Right cardiac atrium (tissue), 5 donors: ENCODE measurements around the gene CERS3. TPM values are rescaled to one million over a fixed set of nuclear protein-coding genes. Genes with fewer than 3 reads are reported as not detected.
A peak's percentile ranks its signal among the peaks of the same experiment; 100 is the strongest.

Experiments
- ATAC-seq, 2 donors: fragments of 200-7000 bp; cut with Tn5 transposase; one replicate each; pipeline versions ENCODE4 v1.8.0 to v1.9.1; 2020; ENCODE audit warnings: moderate library complexity in 2 of 2, mild to moderate bottlenecking in 1 of 2
- DNase-seq, 3 donors: peaks; one replicate each; pipeline ENCODE4 v3.0.0-alpha.2; 2020
- H3K27ac ChIP-seq: one replicate; pipeline ENCODE4 v1.5.1; 2013; ENCODE audit warnings: mild to moderate bottlenecking, low read length, control low read depth, moderate library complexity
- H3K27me3 ChIP-seq: one replicate; pipeline ENCODE4 v1.6.1; 2013; ENCODE audit not compliant: control insufficient read depth, insufficient read depth
- H3K4me1 ChIP-seq: one replicate; pipeline ENCODE4 v1.6.1; 2013; ENCODE audit warnings: low read length; ENCODE audit not compliant: control insufficient read depth, insufficient read depth
- H3K4me3 ChIP-seq: one replicate; pipeline ENCODE4 v1.5.1; 2013; ENCODE audit warnings: low read length, control low read depth
- H3K9me3 ChIP-seq: one replicate; pipeline ENCODE4 v1.6.1; 2013; ENCODE audit warnings: low read length; ENCODE audit not compliant: control insufficient read depth
- WGBS: extraction: QIAGEN DNeasy Blood & Tissue Kit; methylation state at CpG from one replicate; pipeline ENCODE4 v1.1.7; 2013; 5-methylcytosine and 5-hydroxymethylcytosine counted together
- intact Hi-C, 4 donors: fragments of 100-400 bp; cut with DNase I; formaldehyde crosslinking; loops; one replicate each; pipeline versions ENCODE4 v1.11.0 to v1.14.0; 2022 to 2023
- polyA plus RNA-seq: library from polyadenylated mRNA; stranded (reverse); fragments of 200-250 nt; gene quantifications from one replicate; pipeline ENCODE4 v1.2.3, GENCODE V29; 2013
- total RNA-seq, 4 donors: library from RNA; stranded (reverse); fragmentation: NEBNext Ultra II Directional; extraction: Animal tissue kit (Norgen Biotek cat#: 25700); gene quantifications; one replicate each; pipeline ENCODE4 v1.2.1, GENCODE V29; 2021
- donor health status: healthy with polysubstance abuse.
- donor health status: DM: no; HTN: yes; CAD: no.
- donor health status: DM: no; HTN: no; CAD: no.
- donor health status: DM: no; HTN: yes; CAD: no; lungs with severe emphysema.
- donor health status: DM: yes; HTN: yes; CAD: no.

Gene CERS3
- total and polyA plus RNA-seq, 5 donors: 0.02 to 0.48 (median 0.23) TPM; not detected in 1

GRCh38 chr15:100433304-100433703 lies 95.4 kb downstream of the CERS3 start:
- intact Hi-C loops: no loop called here
- no peak overlapping the region for H3K4me3 ChIP-seq
- ATAC-seq (peak in 1 of 2 donors; percentile 36), DNase-seq (no peak)
- H3K9me3 ChIP-seq: no peaks in the 10 kb centered on the region
- H3K27me3 ChIP-seq: no peaks in the 10 kb centered on the region
- 93% methylated on average over 2 of the region's 2 CpGs for WGBS
- H3K27ac ChIP-seq: no peak overlapping the region
- H3K4me1 ChIP-seq: no peaks in the 10 kb centered on the region

GRCh38 chr15:100430411-100430810 lies 98.3 kb downstream of the CERS3 start:
- no peak overlapping the region for H3K4me3 ChIP-seq
- WGBS: 59% methylated on average over 1 of the region's 1 CpG
- no peaks in the 10 kb centered on the region for H3K9me3 ChIP-seq
- no peak overlapping the region for H3K27ac ChIP-seq
- DNase-seq (no peak), ATAC-seq (no peak)
- intact Hi-C loops: no loop called here
- no peaks in the 10 kb centered on the region for H3K27me3 ChIP-seq
- H3K4me1 ChIP-seq: no peaks in the 10 kb centered on the region

- Histone ChIP-seq H3K27ac (no peak overlapping the region), H3K27me3 (no peaks in the 10 kb centered on the region), H3K9me3 (no peaks in the 10 kb centered on the region), H3K4me1 (no peaks in the 10 kb centered on the region), H3K4me3 (no peak overlapping the region)
- intact Hi-C loops: no loop called here
- DNase-seq (peak in 2 of 3 donors; percentile 40 to 75), ATAC-seq (peak; percentile 61 to 65)
- WGBS: 57% methylated on average over 8 of the region's 8 CpGs
These were observed 99.5 kb downstream of the CERS3 start for GRCh38 chr15:100429116-100429728.

- Histone ChIP-seq H3K9me3 (no peaks in the 10 kb centered on the region), H3K27ac (no peak overlapping the region)
- WGBS: 56% methylated on average over 10 of the region's 10 CpGs
These were observed 101.8 kb downstream of the CERS3 start for GRCh38 chr15:100426937-100427336.

GRCh38 chr15:100405179-100405578 lies 123.6 kb downstream of the CERS3 start:
- no peak overlapping the region for H3K4me3 ChIP-seq
- intact Hi-C loops: no loop called here
- ATAC-seq (no peak), DNase-seq (no peak)
- H3K9me3 ChIP-seq: no peaks in the 10 kb centered on the region
- no peaks in the 10 kb centered on the region for H3K4me1 ChIP-seq
- WGBS: 92% methylated on average over 1 of the region's 1 CpG
- no peak overlapping the region for H3K27ac ChIP-seq
- no peaks in the 10 kb centered on the region for H3K27me3 ChIP-seq

More at GRCh38 chr15:100426937-100427336, 101.8 kb downstream of the CERS3 start:
- H3K4me3 ChIP-seq: no peak overlapping the region
- ATAC-seq: peak; percentile 39 to 84
- DNase-seq: peak; percentile 19 to 80 (median 61)
- H3K27me3 ChIP-seq: no peaks in the 10 kb centered on the region
- intact Hi-C loops: no loop called here
- no peaks in the 10 kb centered on the region for H3K4me1 ChIP-seq

- Histone ChIP-seq H3K27me3 (no peaks in the 10 kb centered on the region), H3K27ac (no peak overlapping the region), H3K4me3 (no peak overlapping the region), H3K9me3 (no peaks in the 10 kb centered on the region), H3K4me1 (no peaks in the 10 kb centered on the region)
- intact Hi-C loops: no loop called here
- 78% methylated on average over 6 of the region's 6 CpGs for WGBS
- no peak for DNase-seq
- ATAC-seq: no peak
These were observed 127.8 kb downstream of the CERS3 start for GRCh38 chr15:100400996-100401395.

- H3K4me1 ChIP-seq: no peaks in the 10 kb centered on the region
- no peaks in the 10 kb centered on the region for H3K9me3 ChIP-seq
- H3K27ac ChIP-seq: no peak overlapping the region
- intact Hi-C loops: no loop called here
- H3K27me3 ChIP-seq: no peaks in the 10 kb centered on the region
- 53% methylated on average over 4 of the region's 4 CpGs for WGBS
- DNase-seq: no peak
- ATAC-seq: no peak
- no peak overlapping the region for H3K4me3 ChIP-seq
These were observed 133.9 kb downstream of the CERS3 start for GRCh38 chr15:100394736-100395440.

- no peaks in the 10 kb centered on the region for H3K9me3 ChIP-seq
- DNase-seq (no peak), ATAC-seq (no peak)
- intact Hi-C loops: no loop called here
- no peaks in the 10 kb centered on the region for H3K4me1 ChIP-seq
- H3K27ac ChIP-seq: no peak overlapping the region
- H3K4me3 ChIP-seq: no peak overlapping the region
- 61% methylated on average over 2 of the region's 2 CpGs for WGBS
- no peaks in the 10 kb centered on the region for H3K27me3 ChIP-seq
These were observed 135.7 kb downstream of the CERS3 start for GRCh38 chr15:100393008-100393407.

- ATAC-seq: no peak
- H3K4me3 ChIP-seq: no peak overlapping the region
- H3K27me3 ChIP-seq: no peaks in the 10 kb centered on the region
- H3K4me1 ChIP-seq: no peaks in the 10 kb centered on the region
- 85% methylated on average over 3 of the region's 3 CpGs for WGBS
- intact Hi-C loops: no loop called here
- H3K27ac ChIP-seq: no peak overlapping the region
- no peak for DNase-seq
- H3K9me3 ChIP-seq: peaks cover 12% of the 10 kb centered on the region
These were observed 143.3 kb downstream of the CERS3 start for GRCh38 chr15:100385300-100386050.

GRCh38 chr15:100384108-100384410 lies 144.7 kb downstream of the CERS3 start:
- Histone ChIP-seq H3K9me3 (peaks cover 12% of the 10 kb centered on the region), H3K27ac (no peak overlapping the region), H3K27me3 (no peaks in the 10 kb centered on the region), H3K4me3 (no peak overlapping the region), H3K4me1 (no peaks in the 10 kb centered on the region)
- intact Hi-C loops: no loop called here
- DNase-seq (no peak), ATAC-seq (peak in 1 of 2 donors; percentile 41)
- 75% methylated on average over 10 of the region's 10 CpGs for WGBS
